Mesendoderm (in vitro differentiated cells): ENCODE data around the gene OR5L2.

Experiments used
- DNase-seq: peaks from one replicate; pipeline ENCODE4 v3.0.0; 2013
- H2AK5ac ChIP-seq: 2 replicates; pipeline ENCODE4 v1.6.1; 2013; ENCODE audit warnings: low read length, inconsistent platforms
- H2BK120ac ChIP-seq: 2 replicates; pipeline ENCODE4 v1.6.1; 2013; ENCODE audit warnings: low read depth, mild to moderate bottlenecking, low read length, moderate library complexity, mixed read lengths
- H2BK15ac ChIP-seq: replicated peaks from 2 replicates; pipeline ENCODE4 v1.6.1; 2013; ENCODE audit warnings: low read depth, mild to moderate bottlenecking, moderate library complexity
- H2BK5ac ChIP-seq: 2 replicates; pipeline ENCODE4 v1.6.1; 2013; ENCODE audit warnings: low read length, inconsistent platforms
- H3K18ac ChIP-seq: 2 replicates; pipeline ENCODE4 v1.6.1; 2013; ENCODE audit warnings: mild to moderate bottlenecking, low read length, mixed read lengths
- H3K23ac ChIP-seq: one replicate; pipeline ENCODE4 v1.6.1; 2013; ENCODE audit warnings: low read length
- H3K27ac ChIP-seq: 2 replicates; pipeline ENCODE4 v1.5.1; 2013; ENCODE audit warnings: low read depth, mild to moderate bottlenecking, inconsistent platforms, low read length, moderate library complexity
- H3K27me3 ChIP-seq: 2 replicates; pipeline ENCODE4 v1.6.1; 2013; ENCODE audit warnings: low read length, control low read depth, mild to moderate bottlenecking, inconsistent platforms; ENCODE audit not compliant: insufficient read depth, poor library complexity
- H3K36me3 ChIP-seq: 2 replicates; pipeline ENCODE4 v1.6.1; 2013; ENCODE audit warnings: low read length, inconsistent platforms; ENCODE audit not compliant: control insufficient read depth, insufficient read depth
- H3K4ac ChIP-seq: one replicate; pipeline ENCODE4 v1.6.1; 2013; ENCODE audit warnings: low read depth, mild to moderate bottlenecking, low read length, moderate library complexity
- H3K4me1 ChIP-seq: 2 replicates; pipeline ENCODE4 v1.6.1; 2013; ENCODE audit warnings: low read depth, low read length, inconsistent platforms; ENCODE audit not compliant: control insufficient read depth
- H3K4me2 ChIP-seq: 2 replicates; pipeline ENCODE4 v1.6.1; 2013; ENCODE audit warnings: low read length
- H3K4me3 ChIP-seq: 2 replicates; pipeline ENCODE4 v1.5.1; 2013; ENCODE audit warnings: mild to moderate bottlenecking, low read length
- H3K56ac ChIP-seq: one replicate; pipeline ENCODE4 v1.6.1; 2013; ENCODE audit warnings: low read length
- H3K79me1 ChIP-seq: 2 replicates; pipeline ENCODE4 v1.6.1; 2013; ENCODE audit warnings: low read length, inconsistent platforms
- H3K79me2 ChIP-seq: 2 replicates; pipeline ENCODE4 v1.6.1; 2013; ENCODE audit warnings: mild to moderate bottlenecking, low read length; ENCODE audit not compliant: control insufficient read depth, insufficient read depth
- H3K9ac ChIP-seq: 2 replicates; pipeline ENCODE4 v1.6.1; 2013; ENCODE audit warnings: low read length, inconsistent platforms
- H4K5ac ChIP-seq: one replicate; pipeline ENCODE4 v1.6.1; 2013; ENCODE audit warnings: low read length
- H4K8ac ChIP-seq: one replicate; pipeline ENCODE4 v1.6.1; 2013; ENCODE audit warnings: low read depth, mild to moderate bottlenecking, control low read depth, low read length, moderate library complexity
- WGBS: extraction: QIAGEN DNeasy Blood & Tissue Kit; methylation state at CpG from one replicate; pipeline ENCODE4 v1.1.7; 2013; ENCODE audit warnings: low lambda C conversion rate, missing lambda C conversion rate; ENCODE audit not compliant: insufficient coverage; ENCODE audit errors: extremely low coverage; 5-methylcytosine and 5-hydroxymethylcytosine counted together

The OR5L2 gene

DNA sequence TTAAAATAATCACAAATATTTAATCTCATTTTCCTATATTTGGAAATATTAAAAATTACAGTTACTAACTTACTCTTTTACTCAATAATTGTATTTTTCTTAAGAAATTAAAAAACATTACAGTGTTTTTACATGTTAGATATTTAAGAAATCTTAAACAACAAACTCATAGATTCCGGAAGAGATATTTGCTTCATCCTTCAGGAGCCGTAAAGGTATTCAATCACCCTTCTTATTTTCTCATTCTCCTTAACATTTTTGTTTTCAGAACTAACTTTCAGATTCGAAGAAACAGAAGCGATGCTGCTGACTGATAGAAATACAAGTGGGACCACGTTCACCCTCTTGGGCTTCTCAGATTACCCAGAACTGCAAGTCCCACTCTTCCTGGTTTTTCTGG, 7.7 kb upstream of the OR5L2 start, which contains the start of gene OR5D18:
OR5D18 (plus strand) TSS at position 301 of the 400 bp plus-strand sequence; CDS start at position 301, 0 bp downstream.
- Histone ChIP-seq H4K5ac (no peak within 1 kb of the TSS), H3K36me3 (no peaks in the 10 kb centered on the region), H2BK15ac (no peak within 1 kb of the TSS), H3K4ac (no peak within 1 kb of the TSS), H3K27ac (no peak within 1 kb of the TSS), H3K56ac (no peak within 1 kb of the TSS), H3K23ac (no peak within 1 kb of the TSS), H3K18ac (no peak within 1 kb of the TSS), H3K4me1 (no peaks in the 10 kb centered on the region), H3K27me3 (no peaks in the 10 kb centered on the region), H4K8ac (no peak within 1 kb of the TSS), H3K79me1 (no peaks in the 10 kb centered on the region), H3K4me3 (no peak within 1 kb of the TSS), H3K79me2 (no peaks in the 10 kb centered on the region), H2AK5ac (no peak within 1 kb of the TSS), H2BK120ac (no peak within 1 kb of the TSS), H3K9ac (no peak within 1 kb of the TSS), H2BK5ac (no peak within 1 kb of the TSS), H3K4me2 (no peak within 1 kb of the TSS)
- no peak for DNase-seq
- no CpG with 5 or more reads among the region's 5 CpGs for WGBS

- H2AK5ac ChIP-seq, result no peak within 1 kb of the TSS
- no peak within 1 kb of the TSS for H3K4ac ChIP-seq
- DNase-seq, result no peak
- no peaks in the 10 kb centered on the region for H3K79me1 ChIP-seq
- H4K8ac ChIP-seq, result no peak within 1 kb of the TSS
- no peak within 1 kb of the TSS for H3K27ac ChIP-seq
- H2BK120ac ChIP-seq, result no peak within 1 kb of the TSS
- no CpG with 5 or more reads among the region's 3 CpGs for WGBS
- H3K4me1 ChIP-seq, result no peaks in the 10 kb centered on the region
- H2BK5ac ChIP-seq, result no peak within 1 kb of the TSS
- H3K23ac ChIP-seq, result no peak within 1 kb of the TSS
- H2BK15ac ChIP-seq, result no peak within 1 kb of the TSS
- H3K36me3 ChIP-seq, result no peaks in the 10 kb centered on the region
- no peak within 1 kb of the TSS for H3K4me3 ChIP-seq
- H3K9ac ChIP-seq, result no peak within 1 kb of the TSS
- no peak within 1 kb of the TSS for H3K18ac ChIP-seq
- H4K5ac ChIP-seq, result no peak within 1 kb of the TSS
- H3K56ac ChIP-seq, result no peak within 1 kb of the TSS
- H3K4me2 ChIP-seq, result no peak within 1 kb of the TSS
- H3K79me2 ChIP-seq, result no peaks in the 10 kb centered on the region
- no peaks in the 10 kb centered on the region for H3K27me3 ChIP-seq
These were observed 11.4 kb downstream of the OR5L2 start, which contains the start of gene OR5D16 for GRCh38 chr11:55838452-55838851. OR5D16 (plus strand) TSS chr11:55838752; CDS start chr11:55838752, 0 bp downstream.

DNA sequence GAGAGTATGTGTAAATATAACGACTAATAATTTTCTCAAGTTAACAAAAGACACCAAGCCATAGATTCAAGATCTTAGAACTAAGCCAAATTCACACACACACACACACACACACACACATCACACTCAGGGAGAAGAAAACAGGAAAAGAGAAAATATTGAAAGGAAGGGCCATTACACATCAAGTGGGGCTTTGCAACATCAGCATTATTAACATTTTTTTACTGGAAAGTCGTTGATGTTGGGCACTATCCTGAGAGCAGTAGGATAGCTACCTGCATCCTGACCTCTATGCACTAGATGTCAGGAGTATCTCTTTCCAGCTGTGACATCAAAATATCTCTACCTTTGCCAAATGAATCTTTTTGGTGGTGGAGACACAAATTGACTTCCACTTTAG, 20.4 kb downstream of the OR5L2 start:
- no peak overlapping the region for H4K5ac ChIP-seq
- no peak overlapping the region for H3K9ac ChIP-seq
- no peaks in the 10 kb centered on the region for H3K79me1 ChIP-seq
- no peak overlapping the region for H3K23ac ChIP-seq
- no peak for DNase-seq
- no peak overlapping the region for H2BK15ac ChIP-seq
- no peak overlapping the region for H3K27ac ChIP-seq
- no peak overlapping the region for H3K4ac ChIP-seq
- no peak overlapping the region for H4K8ac ChIP-seq
- no peak overlapping the region for H3K18ac ChIP-seq
- H2BK5ac ChIP-seq, result no peak overlapping the region
- H3K4me1 ChIP-seq, result no peaks in the 10 kb centered on the region
- H3K36me3 ChIP-seq, result no peaks in the 10 kb centered on the region
- WGBS, result no CpG with 5 or more reads among the region's 2 CpGs
- no peak overlapping the region for H3K4me2 ChIP-seq
- no peaks in the 10 kb centered on the region for H3K27me3 ChIP-seq
- H2AK5ac ChIP-seq, result no peak overlapping the region
- no peaks in the 10 kb centered on the region for H3K79me2 ChIP-seq
- no peak overlapping the region for H2BK120ac ChIP-seq
- H3K4me3 ChIP-seq, result no peak overlapping the region
- H3K56ac ChIP-seq, result no peak overlapping the region

- Histone ChIP-seq H3K79me2 (no peaks in the 10 kb centered on the region), H3K18ac (no peak overlapping the region), H2AK5ac (no peak overlapping the region), H3K4me2 (no peak overlapping the region), H4K8ac (no peak overlapping the region), H2BK5ac (no peak overlapping the region), H3K4me1 (no peaks in the 10 kb centered on the region), H3K23ac (no peak overlapping the region), H2BK120ac (no peak overlapping the region), H3K56ac (no peak overlapping the region), H4K5ac (no peak overlapping the region), H3K4ac (no peak overlapping the region), H3K9ac (no peak overlapping the region), H3K27me3 (no peaks in the 10 kb centered on the region), H3K79me1 (no peaks in the 10 kb centered on the region), H3K27ac (no peak overlapping the region), H3K4me3 (no peak overlapping the region), H3K36me3 (no peaks in the 10 kb centered on the region), H2BK15ac (no peak overlapping the region)
- no peak for DNase-seq
These were observed 22.0 kb downstream of the OR5L2 start for GRCh38 chr11:55849037-55849436.

DNA sequence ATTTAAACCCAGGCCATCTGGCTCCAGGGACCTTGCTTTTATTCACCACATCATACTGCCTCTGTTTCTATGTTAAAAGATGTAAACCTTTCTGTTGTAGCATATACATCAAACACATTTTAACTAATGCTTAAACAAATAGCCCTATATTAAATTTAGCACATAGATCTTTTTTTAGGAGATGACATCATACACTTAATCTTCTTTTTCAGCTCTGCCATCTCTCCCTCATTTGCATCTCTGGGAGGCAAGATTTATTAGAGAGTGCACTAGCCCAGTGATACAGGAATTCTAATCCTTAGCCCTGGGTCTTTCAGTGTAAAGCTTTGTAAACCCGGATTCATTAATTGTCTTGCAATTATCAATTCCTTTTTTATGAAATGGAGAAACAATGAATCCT, 25.1 kb downstream of the OR5L2 start:
- H3K4me2 ChIP-seq, result no peak overlapping the region
- no CpG with 5 or more reads among the region's 1 CpG for WGBS
- no peak overlapping the region for H3K4me3 ChIP-seq
- no peak overlapping the region for H4K8ac ChIP-seq
- no peaks in the 10 kb centered on the region for H3K36me3 ChIP-seq
- no peak overlapping the region for H3K9ac ChIP-seq
- H3K79me1 ChIP-seq, result no peaks in the 10 kb centered on the region
- H2BK15ac ChIP-seq, result no peak overlapping the region
- H4K5ac ChIP-seq, result no peak overlapping the region
- H3K27me3 ChIP-seq, result no peaks in the 10 kb centered on the region
- H3K4me1 ChIP-seq, result no peaks in the 10 kb centered on the region
- H2BK120ac ChIP-seq, result no peak overlapping the region
- no peak overlapping the region for H3K4ac ChIP-seq
- no peak overlapping the region for H3K23ac ChIP-seq
- DNase-seq, result no peak
- no peak overlapping the region for H3K27ac ChIP-seq
- H3K79me2 ChIP-seq, result no peaks in the 10 kb centered on the region
- no peak overlapping the region for H3K18ac ChIP-seq
- no peak overlapping the region for H3K56ac ChIP-seq
- H2AK5ac ChIP-seq, result no peak overlapping the region
- H2BK5ac ChIP-seq, result no peak overlapping the region

- H3K9ac ChIP-seq, result no peak overlapping the region
- no peak overlapping the region for H3K18ac ChIP-seq
- no peak overlapping the region for H3K4ac ChIP-seq
- H3K4me2 ChIP-seq, result no peak overlapping the region
- H3K36me3 ChIP-seq, result no peaks in the 10 kb centered on the region
- H2AK5ac ChIP-seq, result no peak overlapping the region
- H3K4me1 ChIP-seq, result no peaks in the 10 kb centered on the region
- no peak overlapping the region for H3K4me3 ChIP-seq
- no peak overlapping the region for H2BK15ac ChIP-seq
- no peaks in the 10 kb centered on the region for H3K79me2 ChIP-seq
- DNase-seq, result no peak
- no CpG with 5 or more reads among the region's 1 CpG for WGBS
- H3K79me1 ChIP-seq, result no peaks in the 10 kb centered on the region
- no peak overlapping the region for H2BK120ac ChIP-seq
- no peak overlapping the region for H4K8ac ChIP-seq
- H3K56ac ChIP-seq, result no peak overlapping the region
- no peak overlapping the region for H3K23ac ChIP-seq
- H2BK5ac ChIP-seq, result no peak overlapping the region
- no peak overlapping the region for H4K5ac ChIP-seq
- H3K27ac ChIP-seq, result no peak overlapping the region
- H3K27me3 ChIP-seq, result no peaks in the 10 kb centered on the region
These were observed 27.7 kb downstream of the OR5L2 start for GRCh38 chr11:55854704-55855103.
